Right lobe of liver (tissue), 6 donors: ENCODE results near the gene RASL11A. TPM values are rescaled to one million over a fixed set of nuclear protein-coding genes. Genes with fewer than 3 reads are reported as not detected.
"Not testable (repeated sequence)": the region's sequence is repeated elsewhere in the genome, so short reads cannot be mapped to it uniquely, and the experiment has no call there.

Experiments
- ATAC-seq, 4 donors: fragments of 200-7000 bp; cut with Tn5 transposase; one replicate each; pipeline ENCODE4 v1.9.1; 2020; ENCODE audit warnings: mild to moderate bottlenecking in 4 of 4, moderate library complexity in 4 of 4
- DNase-seq, 3 donors: peaks; one replicate each; pipeline ENCODE4 v3.0.0-alpha.2; 2020
- H3K27ac ChIP-seq, 3 donors: fragments of 200-600 bp; one replicate each; pipeline ENCODE4 v1.8.0; 2022
- H3K27me3 ChIP-seq, 2 donors: fragments of 200-600 bp; one replicate each; pipeline ENCODE4 v1.8.0; 2022
- H3K36me3 ChIP-seq, 4 donors: fragments of 200-600 bp; sonication (generic) in 1 of 4; one replicate each; pipeline versions ENCODE4 v1.5.1 to v1.8.0; 2017 to 2022; ENCODE audit warnings: control low read depth in 1 of 4
- H3K4me1 ChIP-seq, 4 donors: fragments of 200-600 bp; sonication (generic) in 1 of 4; one replicate each; pipeline versions ENCODE4 v1.5.1 to v1.8.0; 2017 to 2022; ENCODE audit warnings: control low read depth in 1 of 4
- H3K4me3 ChIP-seq, 3 donors: fragments of 200-600 bp; one replicate each; pipeline ENCODE4 v1.8.0; 2022
- H3K9me3 ChIP-seq, 4 donors: fragments of 200-600 bp; sonication (generic) in 1 of 4; one replicate each; pipeline versions ENCODE4 v1.5.1 to v1.8.0; 2017 to 2022; ENCODE audit warnings: control low read depth in 1 of 4
- POLR2A ChIP-seq: fragments of 450-650 bp; IDR thresholded peaks from one replicate; pipeline ENCODE4 v1.6.1; 2017; ENCODE audit warnings: antibody characterized with exemption, mild to moderate bottlenecking
- WGBS: methylation state at CpG from one replicate; pipeline ENCODE4 v1.1.6; 2018; ENCODE audit warnings: low coverage, low lambda C conversion rate; ENCODE audit not compliant: insufficient coverage; ENCODE audit errors: missing lambda C conversion rate; 5-methylcytosine and 5-hydroxymethylcytosine counted together
- intact Hi-C, 2 donors: fragments of 100-400 bp; cut with DNase I; formaldehyde crosslinking; loops; one replicate each; pipeline versions ENCODE4 v1.11.2 to v1.14.1; 2022
- total RNA-seq, 6 experiments: library from RNA; depleted of rRNA in 2 of 6; stranded (reverse); fragments of >200 nt in 2 of 6; fragmentation: NEBNext Ultra II Directional in 3 of 6; extraction: Animal tissue kit (Norgen Biotek cat#: 25700) in 3 of 6; gene quantifications; one replicate each; pipeline versions ENCODE4 v1.1.0 to v1.2.4, GENCODE V29; 2016 to 2023
- TF ChIP-seq, protein P1 (sequence below), 4 donors: fragments of 200-600 bp in 3 of 4; fragments of 450-650 bp in 1 of 4; IDR thresholded peaks; one replicate each; pipeline versions ENCODE4 v1.5.1 to v1.8.0; 2016 to 2022; ENCODE audit warnings: antibody characterized with exemption in 4 of 4, mild to moderate bottlenecking in 2 of 4
- donor health status: DM: no; HTN: yes; CAD: no.
- donor health status: DM: no; HTN: no; CAD: no.
- donor health status: DM: no; HTN: no; CAD: no.
- donor health status: DM: no; HTN: yes; CAD: no.
- donor health status: DM: no; HTN: yes; CAD: no.

RASL11A gene
- total RNA-seq, 6 experiments from 2014 or later, result 4.2 to 23.4 (median 6.1) TPM

DNA sequence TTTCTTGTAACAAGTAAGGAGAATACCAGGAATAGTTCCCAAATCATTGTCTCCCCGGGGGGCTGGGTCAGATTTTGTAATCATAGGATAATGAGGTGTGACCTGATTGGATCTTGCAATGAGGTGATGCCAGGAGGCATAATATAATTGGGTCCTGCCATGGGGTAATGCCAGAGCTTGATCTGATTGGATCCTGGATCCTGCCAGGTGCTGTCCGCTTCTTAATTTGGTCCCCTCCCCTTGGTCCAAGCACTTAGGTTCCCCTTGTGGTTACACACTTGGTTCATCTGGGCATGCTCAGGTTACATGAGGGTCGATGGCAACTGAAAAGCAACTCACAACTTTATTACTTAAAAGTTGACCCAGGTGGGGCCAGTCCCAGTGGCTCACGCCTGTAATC lies 20.1 kb downstream of the RASL11A start:
- Histone ChIP-seq H3K36me3 (no peaks in the 10 kb centered on the region), H3K9me3 (no peaks in the 10 kb centered on the region), H3K27me3 (no peaks in the 10 kb centered on the region), H3K27ac (no peak overlapping the region), H3K4me3 (no peak overlapping the region), H3K4me1 (no peaks in the 10 kb centered on the region)
- 94% methylated on average over 2 of the region's 4 CpGs for WGBS
- ATAC-seq (no peak), DNase-seq (no peak)
- intact Hi-C loops, result no loop called here
- no peak for TF ChIP-seq POLR2A
- TF ChIP-seq, protein P1, sequence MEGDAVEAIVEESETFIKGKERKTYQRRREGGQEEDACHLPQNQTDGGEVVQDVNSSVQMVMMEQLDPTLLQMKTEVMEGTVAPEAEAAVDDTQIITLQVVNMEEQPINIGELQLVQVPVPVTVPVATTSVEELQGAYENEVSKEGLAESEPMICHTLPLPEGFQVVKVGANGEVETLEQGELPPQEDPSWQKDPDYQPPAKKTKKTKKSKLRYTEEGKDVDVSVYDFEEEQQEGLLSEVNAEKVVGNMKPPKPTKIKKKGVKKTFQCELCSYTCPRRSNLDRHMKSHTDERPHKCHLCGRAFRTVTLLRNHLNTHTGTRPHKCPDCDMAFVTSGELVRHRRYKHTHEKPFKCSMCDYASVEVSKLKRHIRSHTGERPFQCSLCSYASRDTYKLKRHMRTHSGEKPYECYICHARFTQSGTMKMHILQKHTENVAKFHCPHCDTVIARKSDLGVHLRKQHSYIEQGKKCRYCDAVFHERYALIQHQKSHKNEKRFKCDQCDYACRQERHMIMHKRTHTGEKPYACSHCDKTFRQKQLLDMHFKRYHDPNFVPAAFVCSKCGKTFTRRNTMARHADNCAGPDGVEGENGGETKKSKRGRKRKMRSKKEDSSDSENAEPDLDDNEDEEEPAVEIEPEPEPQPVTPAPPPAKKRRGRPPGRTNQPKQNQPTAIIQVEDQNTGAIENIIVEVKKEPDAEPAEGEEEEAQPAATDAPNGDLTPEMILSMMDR (IDR thresholded peaks at IDR 0.05), result no peak

DNA sequence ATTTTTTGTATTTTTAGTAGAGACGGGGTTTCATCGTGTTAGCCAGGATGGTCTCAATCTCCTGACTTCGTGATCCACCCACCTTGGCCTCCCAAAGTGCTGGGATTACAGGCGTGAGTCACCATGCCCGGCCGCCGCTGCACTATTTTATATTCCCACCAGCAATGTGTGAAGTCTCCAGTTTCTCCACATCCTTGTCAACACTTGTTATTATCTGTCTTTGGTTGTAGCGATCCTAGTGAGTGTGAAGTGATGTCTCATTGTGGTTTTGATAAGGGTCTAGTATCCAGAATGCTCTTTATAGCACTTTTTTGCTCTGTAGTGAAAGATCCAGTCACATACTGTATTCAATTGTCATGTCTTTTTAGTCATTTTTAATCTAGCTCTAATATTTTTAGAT lies 21.3 kb downstream of the RASL11A start:
- H3K27me3 ChIP-seq, H3K9me3 ChIP-seq, H3K4me3 ChIP-seq, H3K36me3 ChIP-seq, H3K4me1 ChIP-seq, ATAC-seq, H3K27ac ChIP-seq, DNase-seq, intact Hi-C loops: not testable (repeated sequence)
- 81% methylated on average over 5 of the region's 8 CpGs for WGBS

DNA sequence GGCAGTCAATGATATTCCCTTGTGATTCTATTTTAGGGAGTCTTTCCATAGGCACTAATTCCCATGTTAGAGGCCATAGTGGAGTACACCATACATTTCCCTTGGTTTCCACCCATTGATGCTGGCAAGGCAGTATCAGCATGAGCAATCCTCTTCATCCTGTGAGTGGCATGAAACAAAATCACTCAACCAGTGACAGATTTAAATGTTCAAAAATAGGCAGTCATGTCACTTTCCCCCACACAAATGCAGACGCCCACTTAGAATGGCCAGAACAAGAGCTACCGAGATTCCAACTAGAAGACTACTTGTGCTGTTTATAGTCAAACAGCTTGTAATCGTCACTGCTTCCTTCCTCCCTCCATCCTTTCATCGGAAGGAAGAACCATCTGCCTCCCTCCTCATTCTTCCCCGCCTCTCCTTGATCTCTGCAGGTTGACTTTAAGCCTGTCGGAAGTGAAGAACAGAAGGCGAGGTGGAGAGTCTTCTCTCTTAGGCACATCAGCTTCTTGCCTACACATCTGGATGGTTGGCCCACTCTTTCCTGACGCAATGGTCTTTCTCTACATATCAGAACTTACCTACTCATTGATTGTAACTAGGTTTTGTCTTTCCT lies 22.6 kb downstream of the RASL11A start:
- H3K27me3 ChIP-seq, result no peaks in the 10 kb centered on the region
- no peaks in the 10 kb centered on the region for H3K9me3 ChIP-seq
- WGBS, result 74% methylated on average over 7 of the region's 8 CpGs
- intact Hi-C loops, result no loop called here
- no peaks in the 10 kb centered on the region for H3K36me3 ChIP-seq
- TF ChIP-seq POLR2A, result no peak
- TF ChIP-seq, protein P1 (IDR thresholded peaks at IDR 0.05), result no peak
- H3K27ac ChIP-seq, result no peak overlapping the region
- no peaks in the 10 kb centered on the region for H3K4me1 ChIP-seq
- ATAC-seq (no peak), DNase-seq (no peak)
- H3K4me3 ChIP-seq, result no peak overlapping the region

DNA sequence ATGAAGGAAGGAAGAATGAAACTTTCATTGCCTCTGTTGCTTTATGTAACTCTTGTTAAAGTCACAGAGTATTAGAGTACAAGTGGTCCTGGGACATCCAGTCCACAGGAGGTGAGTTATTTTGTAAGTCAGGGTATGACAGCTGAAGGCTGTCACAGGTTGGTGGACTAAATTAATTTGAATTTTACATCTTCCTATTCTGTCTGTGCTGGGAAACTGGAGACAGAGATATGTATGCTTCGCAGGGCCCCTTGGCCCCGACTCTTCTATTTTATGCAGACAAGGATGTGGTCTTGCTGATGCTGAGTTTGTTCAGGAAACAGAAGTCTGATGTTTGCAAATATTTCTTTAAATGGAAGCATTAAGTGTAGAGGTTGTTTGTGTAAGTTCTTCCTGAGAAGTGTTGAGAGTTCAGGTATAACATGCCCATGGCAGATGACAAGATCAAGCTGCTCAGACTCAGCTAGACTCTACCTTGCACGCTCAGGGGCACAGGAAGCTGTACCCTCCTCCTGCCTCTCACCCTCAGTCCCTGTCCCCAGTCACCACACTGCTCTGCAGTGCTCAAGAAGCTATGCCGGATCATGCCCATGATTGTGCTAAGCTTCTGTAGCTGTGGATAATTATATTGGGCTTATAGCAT lies 23.4 kb downstream of the RASL11A start:
- H3K36me3 ChIP-seq, result no peaks in the 10 kb centered on the region
- H3K27ac ChIP-seq, result no peak overlapping the region
- H3K4me3 ChIP-seq, result no peak overlapping the region
- intact Hi-C loops, result no loop called here
- 63% methylated on average over 3 of the region's 4 CpGs for WGBS
- ATAC-seq (no peak), DNase-seq (no peak)
- H3K4me1 ChIP-seq, result no peaks in the 10 kb centered on the region
- no peaks in the 10 kb centered on the region for H3K27me3 ChIP-seq
- no peaks in the 10 kb centered on the region for H3K9me3 ChIP-seq
- TF ChIP-seq POLR2A, result no peak

DNA sequence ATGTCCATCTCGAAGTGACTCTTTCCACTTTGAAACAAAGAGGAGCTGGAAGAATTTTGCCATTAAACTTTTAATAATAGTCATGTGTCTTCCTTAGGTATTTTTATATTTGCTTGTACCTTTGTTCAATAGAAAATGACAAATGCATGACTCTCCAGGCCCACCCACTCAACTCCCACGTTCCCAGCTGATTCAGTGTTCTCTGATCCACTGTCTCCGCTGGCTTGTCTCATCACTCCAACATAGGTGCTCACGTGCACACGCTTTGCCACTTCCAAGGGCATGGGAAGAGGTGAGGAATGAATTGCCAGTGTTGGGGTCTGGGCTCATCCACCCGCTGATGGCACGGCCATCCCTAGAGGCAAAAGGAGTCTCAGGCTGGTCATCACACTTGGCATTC lies 24.5 kb downstream of the RASL11A start:
- WGBS, result 94% methylated on average over 4 of the region's 7 CpGs
- Histone ChIP-seq H3K36me3 (no peaks in the 10 kb centered on the region), H3K27ac (no peak overlapping the region), H3K27me3 (no peaks in the 10 kb centered on the region), H3K9me3 (no peaks in the 10 kb centered on the region), H3K4me1 (no peaks in the 10 kb centered on the region), H3K4me3 (no peak overlapping the region)
- ATAC-seq, result no peak
- TF ChIP-seq POLR2A, result no peak
- TF ChIP-seq, protein P1 (IDR thresholded peaks at IDR 0.05), result no peak
- intact Hi-C loops, result no loop called here
- DNase-seq, result no peak
